ENCODE results near the gene NIPBL. TPM values are rescaled to one million over a fixed set of nuclear protein-coding genes. Genes with fewer than 3 reads are reported as not detected.

The NIPBL gene
- total and polyA plus RNA-seq, 2 of the 13 experiments (the other 11 are each of a cell fraction or from before 2014, with no cell fraction given) = 12.3 to 32.3 TPM

GRCh38 chr5:37093795-37094194 lies 217.2 kb downstream of the NIPBL start (continued):
- peak; percentile 71; the same call in 1 of the 2 replicates for TF ChIP-seq ZNF609 (CRISPR knock-in tag; IDR thresholded peaks at IDR 0.05; ENCODE audit: borderline replicate concordance)
- peak; percentile 66; the same call in 1 of the 2 replicates for TF ChIP-seq RERE (CRISPR knock-in tag; IDR thresholded peaks at IDR 0.05; ENCODE audit: low read depth)
- TF ChIP-seq TBX3 (IDR thresholded peaks at IDR 0.05; ENCODE audit: borderline replicate concordance) = peak; percentile 59; the same call in 1 of the 2 replicates
- peak; percentile 45; the same call in 1 of the 2 replicates for TF ChIP-seq FOXP1 (IDR thresholded peaks at IDR 0.05)
- TF ChIP-seq FOXP1 (CRISPR knock-in tag; IDR thresholded peaks at IDR 0.05) = peak; percentile 55; the same call in 1 of the 2 replicates
- TF ChIP-seq ARID5B (CRISPR knock-in tag; IDR thresholded peaks at IDR 0.05) = peak; percentile 22; the same call in 1 of the 2 replicates
- peak; percentile 64; the same call in 1 of the 2 replicates for TF ChIP-seq FOXP4 (CRISPR knock-in tag; IDR thresholded peaks at IDR 0.05)
- 0 out of 2 replicates have a peak, but pooled peaks have one; percentile 14 for TF ChIP-seq HHEX (CRISPR knock-in tag; IDR thresholded peaks at IDR 0.05)

Measured in HepG2 (cell line).